ENCODE results near the gene DLG5.

DNA sequence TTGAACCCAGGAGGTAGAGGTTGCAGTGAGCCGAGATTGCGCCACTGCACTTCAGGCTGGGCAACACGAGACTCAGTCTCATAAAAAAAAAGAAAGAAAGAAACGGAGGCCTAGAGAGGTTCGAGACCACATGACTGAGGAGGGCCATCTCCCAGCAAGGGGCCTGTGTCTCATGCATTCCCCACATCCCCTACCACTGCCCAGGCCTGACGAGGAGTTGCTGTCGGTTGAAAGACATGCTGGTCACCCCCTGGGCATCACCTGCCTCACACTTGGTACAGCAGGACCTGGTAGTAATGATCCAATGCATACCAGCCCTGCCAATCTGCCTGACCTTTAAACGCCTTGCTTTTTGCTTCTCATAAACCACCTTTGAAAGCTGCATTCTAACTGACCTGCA lies 85.9 kb downstream of the DLG5 start:
- TF ChIP-seq, protein P1, sequence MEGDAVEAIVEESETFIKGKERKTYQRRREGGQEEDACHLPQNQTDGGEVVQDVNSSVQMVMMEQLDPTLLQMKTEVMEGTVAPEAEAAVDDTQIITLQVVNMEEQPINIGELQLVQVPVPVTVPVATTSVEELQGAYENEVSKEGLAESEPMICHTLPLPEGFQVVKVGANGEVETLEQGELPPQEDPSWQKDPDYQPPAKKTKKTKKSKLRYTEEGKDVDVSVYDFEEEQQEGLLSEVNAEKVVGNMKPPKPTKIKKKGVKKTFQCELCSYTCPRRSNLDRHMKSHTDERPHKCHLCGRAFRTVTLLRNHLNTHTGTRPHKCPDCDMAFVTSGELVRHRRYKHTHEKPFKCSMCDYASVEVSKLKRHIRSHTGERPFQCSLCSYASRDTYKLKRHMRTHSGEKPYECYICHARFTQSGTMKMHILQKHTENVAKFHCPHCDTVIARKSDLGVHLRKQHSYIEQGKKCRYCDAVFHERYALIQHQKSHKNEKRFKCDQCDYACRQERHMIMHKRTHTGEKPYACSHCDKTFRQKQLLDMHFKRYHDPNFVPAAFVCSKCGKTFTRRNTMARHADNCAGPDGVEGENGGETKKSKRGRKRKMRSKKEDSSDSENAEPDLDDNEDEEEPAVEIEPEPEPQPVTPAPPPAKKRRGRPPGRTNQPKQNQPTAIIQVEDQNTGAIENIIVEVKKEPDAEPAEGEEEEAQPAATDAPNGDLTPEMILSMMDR (IDR thresholded peaks at IDR 0.05) = no peak
- TF ChIP-seq EZH2phosphoT487 (IDR thresholded peaks at IDR 0.05) = no peak
